Stimulated activated CD4-positive, alpha-beta T cell treated with anti-CD3 and anti-CD28 coated beads, Interleukin-4, amount 100 ng/mL, for 24 hours (primary cell): ENCODE results near the gene NT5C1A.

Experiments
- DNase-seq: peaks from one replicate; pipeline ENCODE4 v3.0.0-alpha.2; 2020

The NT5C1A gene

GRCh38 chr1:39689214-39689613 is 17.3 kb upstream of the NT5C1A start:
- DNase-seq, result no peak

- DNase-seq, result no peak
These were observed 16.8 kb upstream of the NT5C1A start for GRCh38 chr1:39688706-39689105.

GRCh38 chr1:39687243-39687642 is 15.3 kb upstream of the NT5C1A start:
- DNase-seq, result no peak

- no peak for DNase-seq
These were observed 13.2 kb upstream of the NT5C1A start for GRCh38 chr1:39685071-39685470.

GRCh38 chr1:39684313-39684664 is 12.4 kb upstream of the NT5C1A start:
- no peak for DNase-seq

GRCh38 chr1:39683591-39684312 is 11.8 kb upstream of the NT5C1A start:
- peak; percentile 41 for DNase-seq

GRCh38 chr1:39681999-39682398 is 10.1 kb upstream of the NT5C1A start:
- no peak for DNase-seq

- no peak for DNase-seq
These were observed 9.4 kb upstream of the NT5C1A start for GRCh38 chr1:39681294-39681693.

GRCh38 chr1:39680751-39681150 is 8.8 kb upstream of the NT5C1A start:
- DNase-seq, result no peak

GRCh38 chr1:39679821-39680220 is 7.9 kb upstream of the NT5C1A start:
- DNase-seq, result no peak

GRCh38 chr1:39678889-39679288 is 7.0 kb upstream of the NT5C1A start:
- DNase-seq, result no peak

- no peak for DNase-seq
These were observed 5.7 kb upstream of the NT5C1A start for GRCh38 chr1:39677645-39678044.

- no peak for DNase-seq
These were observed 5.1 kb upstream of the NT5C1A start for GRCh38 chr1:39676948-39677548.

- DNase-seq, result no peak
These were observed 3.3 kb upstream of the NT5C1A start for GRCh38 chr1:39675220-39675619.

- no peak for DNase-seq
These were observed 1.3 kb upstream of the NT5C1A start for GRCh38 chr1:39673215-39673614.

- DNase-seq, result no peak
These were observed 642 bp upstream of the NT5C1A start for GRCh38 chr1:39672551-39672947.

GRCh38 chr1:39671433-39671792 is 494 bp downstream of the NT5C1A start:
- DNase-seq, result no peak

GRCh38 chr1:39670689-39671088 is 1.2 kb downstream of the NT5C1A start:
- DNase-seq, result no peak

GRCh38 chr1:39668894-39669293 is 3.0 kb downstream of the NT5C1A start:
- DNase-seq, result no peak

GRCh38 chr1:39668111-39668510 is 3.8 kb downstream of the NT5C1A start:
- no peak for DNase-seq

GRCh38 chr1:39666772-39667171 is 5.1 kb downstream of the NT5C1A start:
- peak; percentile 71 for DNase-seq

- DNase-seq, result no peak
These were observed 8.3 kb downstream of the NT5C1A start for GRCh38 chr1:39663559-39663958.

GRCh38 chr1:39662861-39663260 is 9.0 kb downstream of the NT5C1A start:
- DNase-seq, result no peak

- no peak for DNase-seq
These were observed 12.4 kb downstream of the NT5C1A start for GRCh38 chr1:39659538-39659937.

- DNase-seq, result no peak
These were observed 12.8 kb downstream of the NT5C1A start for GRCh38 chr1:39659110-39659509.
